H1 (cell line): ENCODE results near the gene HTR1D. TPM values are rescaled to one million over a fixed set of nuclear protein-coding genes. Genes with fewer than 3 reads are reported as not detected.

Experiments used
- ASH2L ChIP-seq: fragments of 200-600, 300-600 bp; sonication (generic); IDR thresholded peaks from one replicate; pipeline ENCODE4 v1.7.1; 2017; ENCODE audit warnings: low read length
- ATF2 ChIP-seq: IDR thresholded peaks from 2 replicates; pipeline ENCODE4 v1.6.1; 2012; ENCODE audit warnings: low read length, inconsistent platforms
- BRCA1 ChIP-seq: IDR thresholded peaks from 2 replicates; pipeline ENCODE4 v1.6.1; 2012; ENCODE audit warnings: low read depth, low read length, improper control_type of control experiment
- CHD1 ChIP-seq: IDR thresholded peaks from 2 replicates; pipeline ENCODE4 v1.6.1; 2012; ENCODE audit warnings: low read depth, low read length, improper control_type of control experiment
- CHD2 ChIP-seq: IDR thresholded peaks from 2 replicates; pipeline ENCODE4 v1.6.1; 2012; ENCODE audit warnings: low read length, improper control_type of control experiment
- GABPA ChIP-seq: IDR thresholded peaks from 2 replicates; pipeline ENCODE4 v1.6.1; 2011; ENCODE audit warnings: mild to moderate bottlenecking, low read length, moderate library complexity, borderline replicate concordance; ENCODE audit not compliant: insufficient read depth
- POLR2AphosphoS5 ChIP-seq: IDR thresholded peaks from 2 replicates; pipeline ENCODE4 v1.6.1; 2011; ENCODE audit warnings: low read depth, low read length
- RAD21 ChIP-seq, 2 experiments: IDR thresholded peaks in 1 of 2; conservative IDR thresholded peaks in 1 of 2; 2 replicates each; pipeline ENCODE4 v1.6.1; 2011; ENCODE audit warnings: low read depth in 2 of 2, low read length in 2 of 2, improper control_type of control experiment in 1 of 2, inconsistent platforms in 1 of 2, mild to moderate bottlenecking in 1 of 2, moderate library complexity in 1 of 2
- TCF12 ChIP-seq: IDR thresholded peaks from 2 replicates; pipeline ENCODE4 v1.6.1; 2011; ENCODE audit warnings: low read depth, mild to moderate bottlenecking, low read length
- polyA plus RNA-seq, 7 experiments: library from polyadenylated mRNA; depleted of rRNA in 3 of 7; stranded (reverse) in 5 of 7; unstranded in 2 of 7; fragments of >200 nt in 5 of 7; fragments of 200-250 nt in 2 of 7; gene quantifications; 1 replicate in 5 of 7; 2 replicates in 1 of 7; 4 replicates in 1 of 7; pipeline versions ENCODE4 v1.2.1 to v1.2.3, GENCODE V29; 2011 to 2013; ENCODE audit warnings: missing spikeins in 2 of 7, mixed read lengths in 2 of 7
- total RNA-seq: library from RNA; stranded (reverse); fragmentation: NEBNext Ultra II Directional; extraction: Animal tissue kit (Norgen Biotek cat#: 25700); gene quantifications from 2 replicates; pipeline ENCODE4 v1.2.1, GENCODE V29; 2021

The HTR1D gene
- total and polyA plus RNA-seq, 2 of the 8 experiments (the other 6 are each of a cell fraction or from before 2014, with no cell fraction given): 8.8 to 11.5 TPM

GRCh38 chr1:23249787-23250454, 32.6 kb upstream of the HTR1D start (continued):
- no peak for TF ChIP-seq BRCA1
- TF ChIP-seq RAD21 (IDR thresholded peaks at IDR 0.05 in 1 of 2, conservative IDR thresholded peaks at IDR 0.05 in 1 of 2; ENCODE audit: low read depth in 2 of 2, low read length in 2 of 2): no peak
- no peak for TF ChIP-seq ASH2L
- TF ChIP-seq CHD2: no peak
- no peak for TF ChIP-seq CHD1
- no peak for TF ChIP-seq GABPA
- no peak for TF ChIP-seq POLR2AphosphoS5
- no peak for TF ChIP-seq ATF2
- no peak for TF ChIP-seq TCF12
